DND-41 (cell line): ENCODE measurements around the gene CAV1.
A peak's percentile ranks its signal among the peaks of the same experiment; 100 is the strongest.

ENCODE experiments used
- ATAC-seq: fragments of 200-7000 bp; cut with Tn5 transposase; 3 replicates; pipeline ENCODE4 v1.9.1; 2021; ENCODE audit warnings: low read depth; ENCODE audit not compliant: insufficient read depth
- DNase-seq: peaks from one replicate; pipeline ENCODE4 v3.0.0-alpha.2; 2020
- H2AFZ ChIP-seq: 2 replicates; pipeline ENCODE4 v1.6.0; 2012; ENCODE audit warnings: low read depth, low read length
- H3K27ac ChIP-seq: 2 replicates; pipeline ENCODE4 v1.5.1; 2012; ENCODE audit warnings: low read length, inconsistent platforms
- H3K27me3 ChIP-seq: fragments of 200-600 bp; sonication (generic); 2 replicates; pipeline ENCODE4 v1.6.0; 2012; ENCODE audit warnings: low read length, mild to moderate bottlenecking, inconsistent platforms; ENCODE audit not compliant: insufficient read depth, poor library complexity
- H3K36me3 ChIP-seq: 2 replicates; pipeline ENCODE4 v1.5.1; 2012; ENCODE audit warnings: low read length, inconsistent platforms; ENCODE audit not compliant: insufficient read depth
- H3K4me1 ChIP-seq: 2 replicates; pipeline ENCODE4 v1.5.1; 2012; ENCODE audit warnings: mild to moderate bottlenecking, low read length; ENCODE audit not compliant: insufficient read depth
- H3K4me2 ChIP-seq: 2 replicates; pipeline ENCODE4 v1.6.0; 2012; ENCODE audit warnings: mild to moderate bottlenecking, moderate library complexity, low read length, inconsistent platforms; ENCODE audit not compliant: insufficient read depth
- H3K4me3 ChIP-seq, 2 experiments: fragments of 200-600 bp in 1 of 2; shearing (Covaris generic) in 1 of 2; 2 replicates each; pipeline ENCODE4 v1.5.1; 2012 to 2016; ENCODE audit warnings: inconsistent platforms in 2 of 2, low read length in 2 of 2, mild to moderate bottlenecking in 2 of 2, low read depth in 1 of 2, moderate library complexity in 1 of 2
- H3K79me2 ChIP-seq: 2 replicates; pipeline ENCODE4 v1.6.0; 2012; ENCODE audit warnings: low read length, inconsistent platforms; ENCODE audit not compliant: insufficient read depth
- H3K9ac ChIP-seq: 2 replicates; pipeline ENCODE4 v1.6.0; 2012; ENCODE audit warnings: low read depth, mild to moderate bottlenecking, inconsistent platforms, low read length, moderate library complexity
- H3K9me3 ChIP-seq: 2 replicates; pipeline ENCODE4 v1.5.1; 2012; ENCODE audit warnings: low read length, moderate library complexity, mild to moderate bottlenecking, inconsistent platforms; ENCODE audit not compliant: insufficient read depth, severe bottlenecking
- H4K20me1 ChIP-seq: 2 replicates; pipeline ENCODE4 v1.6.0; 2012; ENCODE audit warnings: low read length; ENCODE audit not compliant: insufficient read depth
- EZH2 ChIP-seq: IDR thresholded peaks from 3 replicates; pipeline ENCODE4 v1.6.1; 2012; ENCODE audit warnings: borderline replicate concordance, low read depth, mild to moderate bottlenecking, moderate library complexity, low read length, inconsistent platforms; ENCODE audit not compliant: severe bottlenecking
- TF ChIP-seq, protein P1 (sequence below): IDR thresholded peaks from 2 replicates; pipeline ENCODE4 v1.5.1; 2012; ENCODE audit warnings: borderline replicate concordance, low read length, moderate library complexity, mild to moderate bottlenecking; ENCODE audit not compliant: poor library complexity, severe bottlenecking; ENCODE audit errors: extremely low read depth

CAV1 gene

DNA sequence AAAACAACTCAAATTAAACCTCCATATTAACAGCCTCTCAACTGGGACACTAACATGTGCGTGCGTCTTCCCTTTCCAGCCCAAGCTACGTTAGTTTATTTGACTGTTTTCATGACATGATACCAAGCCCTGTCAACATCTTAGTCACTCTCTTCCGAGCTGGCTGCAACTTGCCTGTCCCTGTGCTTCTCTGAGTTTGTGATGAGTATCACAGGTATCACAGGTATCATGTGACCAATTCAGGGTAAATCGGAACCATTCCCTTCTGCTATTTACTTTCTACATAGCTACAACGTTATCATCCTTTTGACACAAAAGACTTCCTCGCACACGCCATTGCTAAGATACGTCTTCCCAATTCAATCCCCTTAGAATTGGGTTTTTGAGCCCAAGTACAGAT lies 70.2 kb downstream of the CAV1 start:
- H3K27ac ChIP-seq: no peak overlapping the region
- DNase-seq (no peak), ATAC-seq (no peak)
- no peak overlapping the region for H2AFZ ChIP-seq
- no peak for TF ChIP-seq EZH2
- TF ChIP-seq, protein P1, sequence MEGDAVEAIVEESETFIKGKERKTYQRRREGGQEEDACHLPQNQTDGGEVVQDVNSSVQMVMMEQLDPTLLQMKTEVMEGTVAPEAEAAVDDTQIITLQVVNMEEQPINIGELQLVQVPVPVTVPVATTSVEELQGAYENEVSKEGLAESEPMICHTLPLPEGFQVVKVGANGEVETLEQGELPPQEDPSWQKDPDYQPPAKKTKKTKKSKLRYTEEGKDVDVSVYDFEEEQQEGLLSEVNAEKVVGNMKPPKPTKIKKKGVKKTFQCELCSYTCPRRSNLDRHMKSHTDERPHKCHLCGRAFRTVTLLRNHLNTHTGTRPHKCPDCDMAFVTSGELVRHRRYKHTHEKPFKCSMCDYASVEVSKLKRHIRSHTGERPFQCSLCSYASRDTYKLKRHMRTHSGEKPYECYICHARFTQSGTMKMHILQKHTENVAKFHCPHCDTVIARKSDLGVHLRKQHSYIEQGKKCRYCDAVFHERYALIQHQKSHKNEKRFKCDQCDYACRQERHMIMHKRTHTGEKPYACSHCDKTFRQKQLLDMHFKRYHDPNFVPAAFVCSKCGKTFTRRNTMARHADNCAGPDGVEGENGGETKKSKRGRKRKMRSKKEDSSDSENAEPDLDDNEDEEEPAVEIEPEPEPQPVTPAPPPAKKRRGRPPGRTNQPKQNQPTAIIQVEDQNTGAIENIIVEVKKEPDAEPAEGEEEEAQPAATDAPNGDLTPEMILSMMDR: no peak
- H4K20me1 ChIP-seq: no peaks in the 10 kb centered on the region
- no peaks in the 10 kb centered on the region for H3K79me2 ChIP-seq
- H3K9ac ChIP-seq: no peak overlapping the region
- H3K36me3 ChIP-seq: no peaks in the 10 kb centered on the region
- H3K4me1 ChIP-seq: 0 out of 2 replicates have a peak, but pooled peaks cover 3% of the 10 kb centered on the region
- no peak overlapping the region for H3K4me2 ChIP-seq
- H3K27me3 ChIP-seq: peaks cover 35% of the 10 kb centered on the region
- H3K9me3 ChIP-seq: no peaks in the 10 kb centered on the region
- H3K4me3 ChIP-seq: no peak overlapping the region

DNA sequence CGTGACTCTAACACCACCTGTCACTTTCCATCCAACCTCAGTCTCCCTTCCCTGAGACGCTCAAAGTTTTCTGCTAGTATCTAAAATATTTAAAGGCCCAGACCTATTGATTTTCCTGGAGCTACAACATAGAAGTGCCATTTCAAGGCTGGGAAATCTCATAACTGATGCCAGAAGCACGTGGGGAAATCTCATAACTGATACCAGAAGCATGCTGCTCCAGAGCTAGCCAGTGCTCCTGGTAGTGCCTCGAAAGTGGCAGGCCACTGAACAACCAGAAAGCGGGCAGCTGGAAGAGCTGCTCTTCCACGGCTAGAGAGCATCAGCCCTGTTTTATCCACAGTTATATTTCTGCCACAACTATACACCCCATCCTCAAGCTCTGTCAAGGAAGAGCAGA lies 72.5 kb downstream of the CAV1 start:
- TF ChIP-seq EZH2: no peak
- TF ChIP-seq, protein P1: no peak
- H3K4me1 ChIP-seq: no peaks in the 10 kb centered on the region
- H3K4me2 ChIP-seq: no peak overlapping the region
- no peaks in the 10 kb centered on the region for H3K79me2 ChIP-seq
- no peak for ATAC-seq
- DNase-seq: no peak
- no peak overlapping the region for H3K9ac ChIP-seq
- no peaks in the 10 kb centered on the region for H3K9me3 ChIP-seq
- no peak overlapping the region for H3K4me3 ChIP-seq
- no peaks in the 10 kb centered on the region for H4K20me1 ChIP-seq
- no peak overlapping the region for H3K27ac ChIP-seq
- H3K27me3 ChIP-seq: peaks cover 32% of the 10 kb centered on the region
- H3K36me3 ChIP-seq: no peaks in the 10 kb centered on the region
- no peak overlapping the region for H2AFZ ChIP-seq

DNA sequence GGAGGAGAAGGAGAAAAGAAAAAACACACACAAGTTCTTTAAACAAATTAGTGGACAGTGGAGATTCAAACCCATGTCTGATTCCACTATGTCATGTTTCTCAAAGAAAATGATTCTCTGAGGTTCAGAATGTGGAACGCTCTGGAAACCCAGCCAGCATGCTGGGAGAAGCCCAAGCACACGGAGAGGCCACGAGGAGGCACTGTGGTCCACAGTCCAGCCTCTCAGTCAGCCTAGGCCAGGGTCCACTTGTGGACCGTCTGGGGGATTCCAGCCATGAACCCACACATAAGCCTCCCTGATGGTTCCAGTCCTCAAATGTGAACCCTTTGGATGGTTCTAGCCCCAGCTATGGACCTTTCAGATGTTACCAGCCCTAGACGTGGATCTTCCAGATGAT lies 73.4 kb downstream of the CAV1 start:
- H2AFZ ChIP-seq: no peak overlapping the region
- TF ChIP-seq EZH2: no peak
- TF ChIP-seq, protein P1: peak; percentile 35
- H3K9me3 ChIP-seq: no peaks in the 10 kb centered on the region
- no peaks in the 10 kb centered on the region for H3K36me3 ChIP-seq
- peaks cover 24% of the 10 kb centered on the region for H3K27me3 ChIP-seq
- ATAC-seq (no peak), DNase-seq (no peak)
- no peak overlapping the region for H3K27ac ChIP-seq
- no peak overlapping the region for H3K4me2 ChIP-seq
- no peak overlapping the region for H3K4me3 ChIP-seq
- H3K9ac ChIP-seq: no peak overlapping the region
- H3K79me2 ChIP-seq: no peaks in the 10 kb centered on the region
- no peaks in the 10 kb centered on the region for H4K20me1 ChIP-seq
- H3K4me1 ChIP-seq: no peaks in the 10 kb centered on the region

DNA sequence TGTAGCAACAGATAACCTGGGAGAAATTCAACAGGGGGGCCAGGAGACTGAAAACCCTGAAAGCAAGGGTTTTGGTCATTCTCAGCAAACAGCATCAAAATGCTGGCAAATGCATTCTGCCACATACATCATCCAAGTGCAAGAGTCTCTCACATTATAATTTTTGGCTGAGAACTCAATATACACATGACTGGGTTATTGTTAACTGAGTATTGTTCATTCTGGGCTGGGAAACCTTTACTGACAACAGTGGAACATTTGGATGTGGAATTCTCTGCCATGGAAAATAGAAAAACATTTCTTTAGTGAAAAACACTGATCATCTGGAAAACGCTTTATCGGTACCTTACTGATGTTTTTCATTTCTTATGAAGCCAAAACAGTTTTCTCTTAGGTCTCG lies 74.0 kb downstream of the CAV1 start:
- Histone ChIP-seq H3K4me1 (no peaks in the 10 kb centered on the region), H3K79me2 (no peaks in the 10 kb centered on the region), H3K4me3 (no peak overlapping the region), H3K27ac (no peak overlapping the region), H2AFZ (no peak overlapping the region), H3K4me2 (no peak overlapping the region), H3K27me3 (peaks cover 19% of the 10 kb centered on the region), H3K9me3 (no peaks in the 10 kb centered on the region), H3K36me3 (no peaks in the 10 kb centered on the region), H4K20me1 (no peaks in the 10 kb centered on the region), H3K9ac (no peak overlapping the region)
- DNase-seq (no peak), ATAC-seq (no peak)
- TF ChIP-seq, protein P1: no peak
- TF ChIP-seq EZH2: no peak
